HCEC 1CT (cell line): ENCODE data around the gene PRKAG2.
A peak's percentile ranks its signal among the peaks of the same experiment; 100 is the strongest.

Source experiments
- DNase-seq: peaks from one replicate; pipeline ENCODE4 v3.0.0-alpha.2; 2017

Gene PRKAG2

DNA sequence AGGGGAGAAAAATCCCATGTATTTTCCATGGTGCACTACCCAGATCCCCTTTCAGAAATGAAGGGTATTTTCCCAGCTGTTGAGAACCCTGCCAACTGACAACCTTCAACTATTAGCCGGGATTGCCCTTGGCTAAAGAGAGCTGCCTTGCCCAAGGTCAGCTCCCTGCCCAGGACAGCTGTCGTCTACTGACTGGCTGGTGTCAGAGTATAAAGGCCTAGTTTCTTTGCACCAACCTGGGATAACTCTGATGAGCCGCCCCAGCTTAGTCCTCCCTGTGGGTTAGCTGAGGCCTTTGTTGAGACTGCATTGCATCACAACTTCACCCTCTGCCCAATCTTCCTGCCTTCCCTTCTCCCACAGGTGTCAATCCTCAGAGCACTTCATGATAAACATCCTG lies 210.0 kb downstream of the PRKAG2 start:
- no peak for DNase-seq

DNA sequence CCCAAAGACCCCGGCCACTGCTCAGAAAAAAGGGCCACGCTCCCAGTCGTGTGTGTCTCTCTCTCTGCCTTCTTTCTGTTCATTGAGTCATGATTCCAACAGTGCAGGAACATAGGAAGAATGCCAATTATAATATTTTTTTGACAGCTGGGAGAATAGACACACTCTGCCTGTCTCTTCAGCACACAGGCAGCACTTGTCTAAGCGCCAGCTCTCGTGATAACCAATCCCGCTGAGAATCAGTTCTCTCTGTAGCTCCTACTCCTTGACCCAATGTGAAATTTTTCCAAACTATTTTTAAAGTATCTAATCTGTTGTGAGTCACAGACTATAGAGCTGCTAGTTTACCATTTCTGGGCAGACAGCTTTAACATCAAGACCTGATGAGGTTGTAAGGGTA lies 211.5 kb downstream of the PRKAG2 start:
- DNase-seq: peak; percentile 94

DNA sequence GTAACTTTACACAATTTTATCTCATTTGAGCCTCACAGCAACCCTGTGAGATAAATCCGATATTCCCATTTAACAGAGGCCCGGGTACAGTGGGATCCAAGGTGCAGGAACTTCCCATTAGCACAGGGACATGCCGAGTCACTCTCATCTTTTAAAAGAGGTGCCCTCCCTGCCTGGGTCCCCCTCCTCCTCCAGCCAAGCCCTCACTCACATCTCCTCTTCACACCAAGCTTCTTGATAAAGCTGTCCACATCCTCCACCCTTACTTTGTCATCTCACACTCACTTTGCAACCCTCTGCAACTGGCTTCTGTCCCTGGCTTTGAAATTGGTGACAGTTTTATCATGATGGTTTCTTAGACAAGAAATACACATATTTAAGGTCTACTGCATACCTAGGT lies 212.6 kb downstream of the PRKAG2 start:
- DNase-seq: no peak

DNA sequence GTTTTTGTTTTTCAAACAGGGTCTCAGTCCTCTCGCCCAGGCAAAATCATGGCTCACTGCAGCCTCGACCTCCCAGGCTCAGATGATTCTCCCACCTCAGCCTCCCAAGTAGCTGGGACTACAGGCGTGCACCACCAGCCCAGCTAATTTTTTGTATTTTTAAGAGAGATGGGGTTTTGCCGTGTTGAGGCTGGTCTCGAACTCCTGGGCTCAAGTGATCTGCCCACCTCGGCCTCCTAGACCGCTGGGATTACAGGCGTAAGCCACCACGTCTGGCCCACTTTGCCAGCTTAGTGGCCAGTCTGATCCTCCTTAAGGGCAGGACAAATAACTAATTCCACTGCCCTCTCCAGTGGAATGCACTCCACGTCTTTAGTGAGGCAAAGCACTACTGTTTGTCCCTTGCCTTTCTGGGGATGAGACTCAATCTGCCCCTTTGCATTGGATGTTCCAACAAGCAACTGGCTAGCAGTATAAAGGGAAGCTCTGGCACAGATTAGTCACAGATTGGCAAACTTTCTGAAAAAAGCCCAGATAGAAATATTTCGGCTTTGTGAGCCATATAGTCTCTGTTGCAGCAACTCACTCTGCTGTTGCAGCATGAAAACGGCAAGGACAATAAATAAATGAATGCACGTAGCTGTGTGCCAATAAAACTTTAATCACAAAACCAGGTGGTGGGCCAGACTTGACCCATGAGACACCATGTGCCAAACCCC lies 213.4 kb downstream of the PRKAG2 start:
- peak; percentile 15 for DNase-seq

DNA sequence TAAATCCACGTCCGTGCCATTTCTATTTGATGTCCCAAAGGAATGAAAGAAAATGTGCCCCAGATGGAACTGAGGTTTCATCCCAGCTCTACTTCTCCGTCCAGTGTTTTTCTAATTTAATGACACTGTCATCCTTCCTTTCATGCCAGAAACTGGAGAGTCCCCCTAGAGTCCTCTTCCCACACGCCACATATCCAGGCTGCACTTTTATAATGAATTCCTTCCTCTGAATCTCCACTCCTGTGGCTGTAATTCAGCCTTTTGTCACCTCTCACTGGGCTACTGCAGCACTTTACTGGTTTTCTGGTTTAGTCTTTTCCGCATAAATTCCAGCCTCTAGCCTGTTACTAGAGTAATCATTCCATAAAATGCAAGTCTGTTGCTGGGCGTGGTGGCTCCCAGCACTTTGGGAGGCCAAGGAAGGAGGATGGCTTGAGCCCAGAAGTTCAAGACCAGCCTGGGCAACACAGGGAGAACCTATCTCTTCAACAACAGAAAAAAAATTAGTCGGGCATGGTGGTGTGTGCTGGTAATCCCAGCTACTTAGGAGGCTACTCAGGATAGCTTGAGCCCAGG lies 214.6 kb downstream of the PRKAG2 start:
- DNase-seq: no peak

DNA sequence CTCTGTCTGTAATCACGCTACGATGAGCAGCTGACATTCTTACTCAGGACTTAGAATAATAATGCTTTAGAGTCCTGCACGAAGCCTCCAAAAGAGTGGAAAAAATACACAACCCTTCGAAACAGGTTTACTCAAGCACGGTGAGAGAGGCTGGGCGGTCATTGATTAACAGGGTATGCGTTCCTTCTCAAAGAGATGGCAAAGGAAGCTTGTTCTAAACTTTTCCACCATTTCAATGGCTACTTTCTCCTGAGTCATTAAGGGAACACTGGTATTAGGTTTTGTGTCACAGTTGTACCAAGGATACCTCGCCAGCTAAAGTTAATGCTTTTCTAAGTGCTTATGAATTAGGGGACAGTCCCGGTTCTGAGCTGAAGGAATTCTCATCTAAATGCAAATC lies 215.3 kb downstream of the PRKAG2 start:
- no peak for DNase-seq

DNA sequence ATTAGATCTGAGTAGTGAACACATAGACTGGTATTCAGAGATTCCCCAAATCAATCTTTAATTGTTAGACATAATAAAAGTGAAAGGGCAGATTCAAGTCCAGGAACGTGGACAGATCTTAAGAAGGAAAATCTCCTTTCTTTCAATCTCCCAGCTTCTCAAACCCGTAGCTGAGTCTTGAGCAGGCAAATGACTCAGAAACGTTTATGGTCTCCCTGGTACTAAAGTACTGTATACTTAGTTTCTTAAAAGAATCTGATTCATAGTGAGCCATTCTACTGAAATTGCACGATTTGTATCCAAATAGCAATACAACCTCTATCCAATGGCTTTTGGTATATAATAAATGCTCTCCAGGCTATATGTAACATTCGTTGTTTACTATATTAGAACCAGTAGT lies 216.8 kb downstream of the PRKAG2 start:
- peak; percentile 83 for DNase-seq

DNA sequence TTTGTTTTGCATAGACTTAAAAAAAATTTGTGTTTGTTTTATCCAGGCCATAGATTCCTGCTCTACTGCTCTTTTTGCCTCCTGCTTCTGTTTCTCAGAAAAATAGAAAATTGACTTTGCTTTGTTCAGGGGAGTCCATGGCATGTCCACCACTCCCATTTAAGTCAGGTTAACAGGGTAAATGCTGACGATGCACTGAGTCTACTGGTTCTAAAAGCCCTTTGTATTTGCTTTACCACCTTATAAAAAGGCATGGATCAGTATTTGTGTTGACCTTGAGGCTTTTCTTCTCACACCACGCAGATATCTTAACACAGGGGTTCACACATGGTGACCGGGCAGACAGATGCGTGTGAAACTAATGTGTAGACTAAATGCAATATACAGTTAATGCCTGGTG lies 217.7 kb downstream of the PRKAG2 start:
- DNase-seq: no peak

DNA sequence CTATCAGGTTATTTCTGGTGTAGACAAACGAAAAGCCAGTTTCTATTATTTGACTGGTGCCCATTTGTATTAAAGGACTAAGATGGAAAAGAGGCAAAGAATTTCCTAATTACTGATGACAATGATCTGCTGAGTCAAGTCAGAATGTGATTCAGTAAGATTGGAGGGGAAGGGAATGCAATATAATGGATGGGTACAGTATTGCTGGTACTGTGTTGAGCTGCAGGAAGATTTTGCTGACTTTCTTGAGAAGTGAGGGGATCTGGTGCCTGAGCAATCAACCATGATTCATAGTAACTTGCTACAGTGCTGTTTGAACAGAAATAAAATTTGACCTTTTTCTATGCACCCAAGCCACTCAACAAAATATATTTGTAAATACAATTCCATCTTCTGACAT lies 218.1 kb downstream of the PRKAG2 start:
- DNase-seq: peak; percentile 43

DNA sequence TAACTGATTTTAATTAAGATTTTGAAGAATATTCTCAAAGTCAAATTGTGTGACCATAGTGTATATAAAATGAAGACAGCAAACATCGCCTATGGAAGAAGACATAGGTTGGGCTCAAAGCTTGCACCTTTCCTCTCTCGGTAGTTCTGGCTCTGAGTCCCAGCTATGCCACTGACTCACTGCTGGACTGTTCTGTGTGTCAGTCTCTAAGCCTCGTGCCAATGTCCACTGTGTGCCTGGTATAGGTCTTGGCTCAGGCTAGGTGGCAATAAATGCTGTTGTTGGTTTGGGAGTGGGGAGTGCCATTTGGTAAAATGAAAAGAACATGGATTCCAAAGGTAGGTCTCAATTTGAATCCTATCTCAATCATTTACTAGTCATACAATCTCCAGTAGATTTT lies 219.7 kb downstream of the PRKAG2 start:
- DNase-seq: no peak

DNA sequence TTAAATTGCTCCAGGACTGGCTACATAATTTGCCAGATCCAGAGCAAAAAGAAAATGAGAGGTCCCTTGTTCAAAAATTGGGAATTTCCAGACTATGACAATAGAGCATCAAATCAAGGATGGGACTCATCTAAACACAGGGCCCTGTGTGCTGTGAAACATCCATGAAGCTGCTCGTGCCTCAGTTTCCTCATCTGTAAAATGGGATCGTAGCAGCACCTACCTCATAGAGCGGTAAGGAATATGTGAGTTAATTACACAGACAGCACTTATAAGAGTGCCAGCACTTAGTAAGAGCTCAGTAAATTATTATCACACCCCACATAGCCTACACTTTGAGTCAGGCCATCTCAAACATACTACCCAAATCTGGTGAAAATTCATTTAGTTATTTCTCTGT lies 221.4 kb downstream of the PRKAG2 start:
- DNase-seq: no peak

DNA sequence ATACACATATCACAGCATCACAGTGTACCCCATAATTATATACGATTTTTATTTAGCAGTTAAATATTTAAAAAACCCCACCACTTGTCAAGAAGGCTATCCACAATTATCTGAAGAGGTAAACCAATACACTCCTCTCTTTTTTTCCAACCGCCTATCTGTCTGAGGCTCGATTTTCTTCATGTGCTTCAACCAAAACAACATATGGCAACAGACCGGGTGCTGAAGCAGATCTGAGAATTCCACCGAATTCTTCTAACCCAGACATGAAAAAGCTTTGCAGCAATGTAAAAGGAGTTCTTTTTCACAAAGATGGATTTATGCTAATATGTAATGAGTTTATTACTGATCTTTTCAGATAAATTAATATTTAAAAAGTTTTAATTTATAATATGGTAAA lies 224.8 kb downstream of the PRKAG2 start:
- no peak for DNase-seq

DNA sequence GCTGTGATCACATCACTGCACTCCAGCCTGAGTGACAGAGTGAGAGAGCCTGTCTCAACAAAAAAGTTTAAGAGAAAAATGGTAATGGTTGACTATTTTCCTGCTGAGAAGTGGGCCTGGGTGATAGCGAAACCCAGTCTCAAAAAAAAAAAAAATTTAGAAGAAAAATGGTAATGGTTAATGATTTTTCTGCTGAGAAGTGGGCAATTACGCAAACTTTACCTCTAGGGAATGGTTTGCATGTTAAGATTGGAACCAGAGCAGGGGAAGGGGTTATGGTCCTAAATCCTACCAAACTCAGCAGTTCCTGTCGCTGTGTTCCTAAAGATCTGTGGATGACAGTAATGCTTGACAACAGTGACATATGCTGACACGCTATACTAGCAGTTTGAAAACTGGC lies 226.8 kb downstream of the PRKAG2 start:
- DNase-seq: no peak

DNA sequence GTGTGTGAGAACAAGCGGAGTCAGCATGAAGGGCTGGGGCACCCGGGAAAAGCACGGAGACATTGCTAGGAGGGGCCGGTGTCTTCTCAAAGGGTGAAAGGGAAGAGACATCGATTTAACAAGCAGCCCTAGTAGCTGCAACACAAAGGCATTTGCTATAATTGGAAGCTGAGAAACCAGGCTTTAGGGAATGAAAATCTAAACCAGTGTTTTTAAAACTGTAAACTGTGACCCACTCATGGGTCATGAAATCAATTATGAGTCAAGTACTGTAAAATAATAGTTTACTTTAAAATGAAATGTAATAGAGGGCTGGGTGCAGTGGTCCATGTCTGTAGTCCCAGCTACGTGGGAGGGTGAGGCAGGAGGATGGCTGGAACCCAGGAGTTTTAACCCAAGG lies 228.5 kb downstream of the PRKAG2 start:
- DNase-seq: peak; percentile 76

DNA sequence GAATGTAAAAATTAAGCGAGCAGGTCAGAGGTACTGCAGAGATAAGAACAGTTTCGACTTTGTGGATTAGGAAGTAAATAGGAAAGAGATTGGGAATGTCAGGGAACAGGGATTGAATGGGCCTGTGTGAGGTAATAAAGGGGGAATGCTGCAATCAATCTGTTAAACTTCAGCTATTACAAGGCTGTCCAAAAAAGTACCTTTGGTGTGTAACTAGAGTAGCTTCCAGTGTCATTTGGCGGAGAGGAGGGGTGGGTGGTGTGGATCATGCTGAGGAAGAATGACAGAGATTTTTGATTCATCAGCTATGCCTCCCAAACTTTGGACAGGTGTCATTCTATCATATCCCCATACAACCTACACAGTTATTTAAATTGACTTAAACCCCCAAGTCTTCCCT lies 229.0 kb downstream of the PRKAG2 start:
- no peak for DNase-seq

DNA sequence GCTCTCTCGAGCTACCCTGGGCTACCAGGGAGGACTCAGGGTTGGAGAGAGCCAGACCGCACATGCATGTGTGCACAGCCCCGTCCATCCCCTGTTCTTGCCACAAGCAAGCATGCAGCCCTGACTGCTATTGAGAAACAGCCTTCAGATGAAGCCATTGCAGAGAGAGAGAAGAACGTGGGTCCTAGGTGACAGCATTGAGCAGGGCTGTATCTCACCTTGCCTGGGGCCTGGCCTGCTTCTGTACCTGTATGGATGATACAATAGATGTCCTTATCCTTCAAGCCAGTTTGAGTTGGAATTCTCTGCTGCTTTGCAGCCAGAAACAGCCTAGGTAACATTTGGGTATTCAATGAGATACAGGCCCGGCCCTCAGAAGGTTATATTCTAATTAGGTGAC lies 229.9 kb downstream of the PRKAG2 start:
- no peak for DNase-seq

DNA sequence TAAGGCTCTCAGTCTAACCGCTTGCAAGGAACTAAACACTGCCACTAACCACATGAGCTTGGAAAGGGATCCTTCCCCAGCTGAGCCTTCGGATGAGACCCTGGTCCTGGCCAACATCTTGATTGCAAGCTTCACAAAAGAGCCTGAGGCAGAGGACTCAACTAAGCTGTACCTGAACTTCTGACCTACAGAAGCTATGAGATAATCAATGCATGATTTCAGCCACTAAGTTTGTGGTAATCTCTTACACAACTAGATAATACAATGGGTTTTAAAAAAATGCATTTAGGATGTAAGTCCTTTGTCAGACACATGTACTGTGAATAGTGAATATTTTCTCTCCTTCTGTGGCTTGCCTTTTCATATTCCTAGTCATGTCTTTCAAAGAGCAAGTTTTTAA lies 231.6 kb downstream of the PRKAG2 start:
- DNase-seq: no peak

DNA sequence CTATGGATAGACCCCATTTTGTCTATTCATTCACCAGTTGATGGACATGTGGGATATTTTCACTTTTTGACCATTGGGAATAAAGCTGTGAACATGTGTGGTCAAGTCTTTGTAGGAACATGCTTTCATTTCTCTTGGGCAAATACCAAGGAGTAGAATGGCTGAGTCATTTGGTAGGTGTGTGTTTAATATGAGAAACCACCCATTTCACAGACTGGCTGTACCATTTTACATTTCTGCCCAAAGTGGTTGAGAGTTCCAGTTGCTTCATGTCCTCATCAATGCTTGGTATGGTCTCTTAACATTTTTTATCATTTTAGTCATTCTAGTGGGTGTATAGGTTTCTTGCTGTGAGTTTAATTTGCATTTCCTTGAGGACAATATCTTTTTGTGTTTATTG lies 232.4 kb downstream of the PRKAG2 start:
- no peak for DNase-seq

DNA sequence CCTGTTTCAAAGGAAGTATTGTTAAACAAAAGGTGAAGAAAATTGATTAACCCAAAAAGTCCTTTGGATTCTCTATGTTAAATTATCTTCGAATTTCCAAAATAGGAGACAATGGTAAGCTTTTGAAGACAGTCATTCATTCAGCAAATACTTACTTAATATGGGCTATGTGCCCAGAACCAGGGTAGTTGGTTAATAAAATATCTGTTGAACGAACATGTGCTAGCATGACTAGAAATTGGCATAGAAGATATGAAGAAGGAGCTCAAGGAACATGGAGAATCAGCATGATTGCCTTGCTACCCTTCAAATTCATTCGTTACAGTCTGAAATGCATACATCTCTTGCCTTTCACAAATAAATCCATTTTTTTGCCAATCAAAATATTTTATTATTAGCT lies 234.2 kb downstream of the PRKAG2 start:
- DNase-seq: no peak

DNA sequence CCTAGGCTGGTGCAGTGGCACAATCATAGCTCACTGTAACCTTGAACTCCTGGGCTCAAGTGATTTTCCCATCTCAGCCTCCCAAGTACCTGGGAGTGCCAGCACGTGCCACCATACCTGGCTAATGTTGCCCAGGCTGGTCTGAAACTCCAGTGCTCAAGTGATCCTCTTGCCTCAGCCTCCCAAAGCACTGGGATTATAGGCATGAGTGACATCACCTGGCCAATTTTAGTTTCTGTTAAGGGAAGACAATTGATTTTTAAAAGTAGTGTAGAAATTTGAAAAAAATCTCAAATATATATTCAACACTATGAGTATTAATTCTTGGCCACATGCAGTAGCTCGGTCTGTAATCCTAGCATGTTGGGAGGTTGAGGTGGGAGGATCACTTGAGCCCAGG lies 235.3 kb downstream of the PRKAG2 start:
- no peak for DNase-seq

DNA sequence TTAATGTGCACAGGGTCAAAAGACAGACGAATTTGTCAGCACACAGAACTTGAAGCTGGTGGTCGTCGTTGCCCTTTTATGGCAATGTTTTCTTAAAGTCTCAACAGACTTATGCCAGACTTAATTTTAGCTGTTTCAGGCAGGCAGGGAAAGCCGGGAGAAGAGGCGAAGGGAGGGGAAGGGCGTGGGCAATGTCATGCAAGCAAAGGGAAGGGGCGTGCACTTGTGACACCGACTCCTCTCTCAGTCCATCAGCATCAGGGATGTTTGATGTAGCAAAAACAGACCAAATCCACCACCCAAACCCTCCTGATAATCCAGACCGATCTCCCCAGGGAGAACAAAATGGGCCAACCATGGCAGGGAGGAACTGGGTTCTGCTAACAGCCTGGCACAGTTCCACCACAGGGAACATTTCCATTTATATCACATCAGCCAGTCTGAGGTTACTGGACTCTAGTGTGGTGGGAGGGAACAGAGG lies 239.1 kb downstream of the PRKAG2 start:
- peak; percentile 38 for DNase-seq

DNA sequence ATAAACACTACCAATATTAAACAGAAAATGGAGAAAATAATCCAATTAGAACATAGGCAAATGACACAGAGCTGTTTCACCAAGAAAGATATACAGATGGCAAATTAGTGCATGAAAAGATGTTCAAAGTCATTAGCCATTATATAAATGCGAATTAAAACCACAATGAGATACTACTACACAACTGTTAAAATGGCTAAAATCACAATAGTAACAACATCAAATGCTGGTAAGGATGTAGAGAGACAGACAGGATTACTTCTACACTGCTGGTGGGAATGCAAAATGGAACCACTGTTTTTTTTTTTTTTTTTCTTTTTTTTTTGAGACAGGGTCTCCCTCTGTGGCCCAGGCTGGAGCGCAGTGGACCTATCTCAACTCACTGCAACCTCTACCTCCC lies 242.3 kb downstream of the PRKAG2 start:
- no peak for DNase-seq

DNA sequence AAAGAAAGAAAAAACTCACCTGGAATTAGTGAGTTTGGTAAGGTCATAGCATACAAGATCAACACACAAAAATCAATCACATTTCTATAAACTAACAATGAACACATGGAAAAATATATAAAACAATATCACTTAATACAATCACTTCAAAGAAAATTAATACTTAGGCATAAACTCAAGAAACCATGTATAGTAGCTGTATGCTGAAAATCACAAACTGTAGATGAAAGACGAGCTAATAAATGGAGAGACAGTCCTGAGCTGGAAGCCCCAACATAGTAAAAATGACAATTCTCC lies 243.5 kb downstream of the PRKAG2 start:
- no peak for DNase-seq

DNA sequence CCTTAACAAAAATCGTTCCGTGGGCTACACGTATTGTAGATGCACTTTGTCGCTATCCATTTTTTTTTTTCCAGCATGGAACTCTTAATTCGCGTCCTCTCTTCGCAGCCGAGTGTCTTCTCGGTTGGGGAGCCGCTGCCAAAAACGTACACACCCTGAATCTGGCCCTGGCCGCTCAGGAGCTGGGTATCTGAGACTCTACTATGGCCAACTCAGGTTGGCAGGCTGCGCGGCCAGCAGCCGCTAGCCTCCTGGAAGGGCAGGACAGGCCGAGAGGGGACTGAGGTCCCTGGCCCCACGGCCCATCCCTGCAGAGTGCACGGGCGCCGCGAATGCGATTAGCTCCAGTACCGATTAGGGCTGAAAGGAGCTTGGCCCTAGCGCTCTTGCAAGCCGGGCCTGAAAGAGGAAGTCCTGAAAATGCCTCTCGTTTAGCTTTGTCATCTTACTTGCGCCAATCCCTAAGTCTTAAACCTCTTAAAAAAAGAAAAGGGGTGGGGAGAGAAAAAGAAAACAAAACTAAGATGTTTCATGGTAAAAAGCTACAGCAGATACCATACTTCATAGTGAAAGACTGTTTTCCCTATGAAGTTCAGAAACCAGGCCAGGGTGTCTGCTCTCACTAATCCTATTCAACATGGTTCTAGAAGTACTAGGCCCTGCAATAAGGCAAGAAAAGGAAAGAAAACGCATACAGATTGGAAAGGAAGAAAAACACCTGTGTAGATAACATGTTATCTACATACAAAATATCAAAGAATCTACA lies 244.0 kb downstream of the PRKAG2 start:
- DNase-seq: no peak
